ENCODE measurements around the gene TMEM255B.
"Not testable (repeated sequence)": the region's sequence is repeated elsewhere in the genome, so short reads cannot be mapped to it uniquely, and the experiment has no call there.

TMEM255B gene

GRCh38 chr13:113748101-113748861 is 10.7 kb upstream of the TMEM255B start:
- no peak for DNase-seq (ENCODE audit: low read depth, low spot score)

- DNase-seq (ENCODE audit: low read depth, low spot score) = no peak
Observed at GRCh38 chr13:113748862-113749451, 10.1 kb upstream of the TMEM255B start.

- DNase-seq (ENCODE audit: low read depth, low spot score) = no peak
Observed at GRCh38 chr13:113749507-113749906, 9.5 kb upstream of the TMEM255B start.

GRCh38 chr13:113749967-113750366 is 9.1 kb upstream of the TMEM255B start:
- no peak for DNase-seq (ENCODE audit: low read depth, low spot score)

- DNase-seq (ENCODE audit: low read depth, low spot score) = no peak
Observed at GRCh38 chr13:113750554-113751399, 8.2 kb upstream of the TMEM255B start.

- DNase-seq (ENCODE audit: low read depth, low spot score) = no peak
Observed at GRCh38 chr13:113751491-113751890, 7.5 kb upstream of the TMEM255B start.

- not testable (repeated sequence) for DNase-seq (ENCODE audit: low read depth, low spot score)
Observed at GRCh38 chr13:113752211-113752986, 6.6 kb upstream of the TMEM255B start.

GRCh38 chr13:113753171-113753570 is 5.9 kb upstream of the TMEM255B start:
- no peak for DNase-seq (ENCODE audit: low read depth, low spot score)

GRCh38 chr13:113754242-113754641 is 4.8 kb upstream of the TMEM255B start:
- no peak for DNase-seq (ENCODE audit: low read depth, low spot score)

- DNase-seq (ENCODE audit: low read depth, low spot score) = no peak
Observed at GRCh38 chr13:113754691-113755090, 4.3 kb upstream of the TMEM255B start.

- DNase-seq (ENCODE audit: low read depth, low spot score) = no peak
Observed at GRCh38 chr13:113756441-113757097, 2.5 kb upstream of the TMEM255B start.

GRCh38 chr13:113759525-113760137 is 605 bp downstream of the TMEM255B start:
- DNase-seq (ENCODE audit: low read depth, low spot score) = no peak

GRCh38 chr13:113761136-113761535 is 2.1 kb downstream of the TMEM255B start:
- DNase-seq (ENCODE audit: low read depth, low spot score) = no peak

- DNase-seq (ENCODE audit: low read depth, low spot score) = no peak
Observed at GRCh38 chr13:113762075-113762474, 3.0 kb downstream of the TMEM255B start.

- DNase-seq (ENCODE audit: low read depth, low spot score) = no peak
Observed at GRCh38 chr13:113762538-113762937, 3.5 kb downstream of the TMEM255B start.

GRCh38 chr13:113763254-113763653 is 4.2 kb downstream of the TMEM255B start:
- no peak for DNase-seq (ENCODE audit: low read depth, low spot score)

- no peak for DNase-seq (ENCODE audit: low read depth, low spot score)
Observed at GRCh38 chr13:113763961-113764792, 5.2 kb downstream of the TMEM255B start.

- DNase-seq (ENCODE audit: low read depth, low spot score) = no peak
Observed at GRCh38 chr13:113764793-113765563, 6.0 kb downstream of the TMEM255B start.

- no peak for DNase-seq (ENCODE audit: low read depth, low spot score)
Observed at GRCh38 chr13:113765564-113765910, 6.5 kb downstream of the TMEM255B start.
